Dedifferentiated amniotic fluid mesenchymal stem cell (primary cell): ENCODE data around the gene EXT2.

Experiments used
- DNase-seq: peaks from one replicate; pipeline ENCODE4 v3.0.0-alpha.2; 2016; ENCODE audit errors: extremely low spot score

The EXT2 gene

GRCh38 chr11:44095506-44096359, at the start of gene EXT2:
EXT2 (plus strand) TSS chr11:44095678; CDS start chr11:44107713, 12,035 bp downstream.
- peak; percentile 76 for DNase-seq

DNA sequence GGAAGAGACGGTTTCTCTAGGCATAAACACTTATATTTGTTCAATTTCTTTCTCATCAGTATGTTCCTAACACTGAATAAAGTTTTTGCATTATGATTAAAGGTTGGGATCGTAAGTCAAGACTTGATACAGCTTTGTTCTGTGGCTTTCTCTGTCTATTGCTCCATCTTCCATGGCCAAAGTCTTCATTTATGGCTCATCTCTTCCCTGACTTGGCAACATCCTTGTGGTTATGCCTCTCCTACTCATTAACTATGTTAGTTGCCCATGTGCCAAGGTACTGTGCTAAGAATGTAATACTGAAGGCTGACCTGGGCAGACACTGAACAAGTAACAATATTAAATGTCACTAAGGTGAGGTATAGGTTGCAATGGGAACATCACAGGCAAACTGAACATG, 49.3 kb upstream of the EXT2 start:
- no peak for DNase-seq

GRCh38 chr11:44047298-44047697, 48.2 kb upstream of the EXT2 start:
- DNase-seq, result no peak

DNA sequence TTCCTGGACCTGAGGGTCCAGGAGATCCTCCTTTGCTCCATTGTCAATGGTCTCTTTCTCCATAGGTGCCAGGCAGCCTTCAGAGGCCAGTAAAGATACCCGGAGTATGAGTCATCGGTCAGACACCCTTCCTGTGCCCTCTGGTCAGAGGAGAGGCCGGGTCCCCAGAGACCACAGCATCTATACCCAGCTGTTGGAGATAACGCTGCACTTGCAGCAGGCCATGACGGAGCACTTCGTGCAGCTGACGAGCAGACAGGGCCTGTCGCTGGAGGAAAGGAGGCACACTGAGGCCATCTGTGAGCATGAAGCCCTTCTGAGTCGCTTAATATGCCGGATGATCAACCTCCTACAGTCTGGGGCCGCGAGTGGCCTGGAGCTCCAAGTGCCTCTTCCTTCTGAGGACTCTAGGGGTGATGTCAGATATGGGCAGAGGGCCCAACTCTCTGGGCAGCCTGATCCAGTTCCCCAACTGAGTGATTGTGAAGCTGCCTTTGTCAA, 47.5 kb upstream of the EXT2 start, which contains the start of gene ACCSL:
ACCSL (plus strand) TSS at position 51 of the 501 bp plus-strand sequence; CDS start at position 107, 56 bp downstream.
- no peak for DNase-seq

- no peak for DNase-seq
These were observed 45.6 kb upstream of the EXT2 start for GRCh38 chr11:44049832-44050231.

DNA sequence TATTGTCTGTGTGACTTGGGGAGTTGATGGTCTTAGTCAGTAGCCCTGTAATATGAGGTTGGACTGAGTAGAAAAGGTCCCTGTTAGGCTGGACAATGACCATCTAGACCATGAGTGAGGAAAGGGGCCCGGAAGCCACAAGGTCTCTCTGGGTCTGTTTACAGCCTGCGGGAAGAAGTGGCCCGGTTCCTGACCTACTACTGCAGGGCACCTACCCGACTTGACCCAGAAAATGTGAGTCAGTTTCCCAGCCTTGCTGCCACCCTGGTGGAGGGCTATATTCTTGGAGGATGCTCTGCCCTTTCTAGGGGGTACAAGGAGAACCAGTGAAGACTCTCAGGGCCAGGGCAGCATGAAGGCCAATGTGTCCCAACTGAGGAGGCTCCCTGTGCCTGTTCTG, 44.3 kb upstream of the EXT2 start:
- DNase-seq, result no peak

GRCh38 chr11:44057340-44057739, 38.1 kb upstream of the EXT2 start:
- DNase-seq, result no peak

DNA sequence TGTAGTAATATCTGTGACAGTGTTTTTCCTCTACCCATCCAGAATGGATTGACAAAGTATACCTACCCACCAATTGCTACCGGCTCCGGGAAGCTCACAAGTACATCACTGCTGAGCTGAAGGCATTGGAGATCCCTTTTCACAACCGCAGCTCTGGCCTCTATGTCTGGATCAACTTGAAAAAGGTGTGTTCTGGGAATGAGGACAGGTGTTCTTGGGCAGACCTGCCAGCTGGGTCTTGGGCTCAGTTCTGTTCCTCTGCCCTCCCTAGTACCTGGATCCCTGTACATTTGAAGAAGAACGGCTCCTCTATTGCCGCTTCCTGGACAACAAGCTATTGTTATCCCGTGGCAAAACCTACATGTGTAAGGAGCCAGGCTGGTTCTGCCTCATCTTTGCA, 37.2 kb upstream of the EXT2 start:
- DNase-seq, result no peak

- DNase-seq, result no peak
These were observed 30.3 kb upstream of the EXT2 start for GRCh38 chr11:44065161-44065661.

DNA sequence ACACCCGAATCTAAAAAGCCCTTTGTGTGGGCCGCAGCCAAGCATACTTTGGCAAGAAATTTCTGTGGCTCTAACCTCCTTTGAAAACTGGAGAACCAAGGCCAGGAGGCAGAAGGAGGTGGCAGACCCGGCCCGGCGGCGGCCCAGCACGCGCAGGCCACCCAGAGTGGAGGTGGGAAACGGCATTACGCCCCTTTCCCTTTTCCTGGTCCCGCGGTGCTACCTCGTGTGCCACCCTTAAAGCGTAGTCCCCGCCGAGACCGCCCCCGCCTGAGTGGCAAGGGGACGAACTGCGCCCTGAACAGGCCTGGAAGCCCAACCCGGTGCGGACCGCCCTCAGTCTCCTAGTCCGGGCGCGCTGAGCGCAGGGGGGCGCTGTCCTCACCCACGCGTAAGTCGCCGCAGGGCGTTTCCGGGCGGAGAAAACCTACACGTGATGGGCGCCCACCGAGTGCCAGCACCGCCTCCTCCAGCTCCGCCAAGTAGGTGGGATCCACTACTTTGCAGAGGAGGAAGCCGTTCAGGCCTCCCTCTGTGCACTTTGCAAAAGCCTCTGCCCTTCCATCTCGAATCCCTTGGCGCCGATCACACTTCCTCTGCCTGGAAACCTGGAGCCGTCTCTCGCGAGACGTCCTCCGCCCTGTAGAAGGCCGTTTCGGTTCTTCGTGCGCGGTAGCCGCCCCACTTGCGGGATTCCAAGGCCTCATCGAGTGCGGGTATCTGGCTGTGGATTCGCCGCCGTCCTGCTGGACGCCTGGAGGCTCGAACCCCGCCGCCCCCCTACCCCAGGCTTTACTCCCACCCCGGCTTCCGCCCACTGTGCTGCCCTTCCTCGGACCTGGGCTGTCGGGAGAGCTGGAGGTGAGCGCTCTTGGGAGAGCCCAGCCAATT, 29.4 kb upstream of the EXT2 start, which contains the start of gene ACCS:
ACCS (plus strand) TSS at position 430 of the 891 bp plus-strand sequence. CDS start 1,358 bp downstream, outside the sequence.
- peak; percentile 82 for DNase-seq

DNA sequence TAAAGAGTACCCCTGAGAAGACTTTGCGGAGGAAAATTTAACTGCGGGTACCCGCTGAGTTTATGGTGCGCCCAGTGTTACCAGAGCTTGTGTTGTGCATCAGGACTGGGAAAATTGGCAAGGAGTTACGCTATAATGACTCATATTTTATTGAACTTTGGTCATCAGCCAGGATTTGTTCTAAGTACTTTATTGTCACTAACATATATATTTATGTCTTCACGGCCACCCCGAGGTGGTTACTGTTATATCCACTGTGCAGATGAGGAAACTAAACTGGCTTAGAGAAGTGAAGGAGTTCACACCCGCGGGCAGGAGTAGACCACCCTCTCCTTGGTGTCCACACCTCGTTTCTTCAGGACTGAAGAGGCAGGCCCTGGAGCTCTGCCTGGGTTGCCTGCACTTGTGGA, 28.7 kb upstream of the EXT2 start:
- DNase-seq, result peak; percentile 32

- no peak for DNase-seq
These were observed 28.2 kb upstream of the EXT2 start for GRCh38 chr11:44067266-44067665.

DNA sequence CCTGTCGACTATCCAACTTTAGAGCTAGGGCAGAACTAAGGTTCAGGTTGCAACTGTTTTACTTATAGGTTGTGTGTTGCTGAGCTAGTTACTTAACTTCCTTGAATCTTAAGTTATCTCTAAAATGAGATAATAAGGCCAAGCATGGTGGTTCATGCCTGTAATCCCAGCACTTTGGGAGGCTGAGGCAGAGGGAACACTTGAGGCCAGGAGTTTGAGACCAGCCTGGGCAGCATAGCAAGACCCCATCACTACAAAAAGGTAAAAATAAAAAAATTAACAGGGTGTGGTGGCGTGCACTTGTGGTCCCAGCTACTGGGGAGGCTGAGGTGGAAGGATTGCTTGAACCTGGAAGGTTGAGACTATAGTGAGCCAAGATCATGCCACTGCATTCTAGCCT, 27.3 kb upstream of the EXT2 start:
- no peak for DNase-seq

- DNase-seq, result no peak
These were observed 24.3 kb upstream of the EXT2 start for GRCh38 chr11:44071157-44071556.

DNA sequence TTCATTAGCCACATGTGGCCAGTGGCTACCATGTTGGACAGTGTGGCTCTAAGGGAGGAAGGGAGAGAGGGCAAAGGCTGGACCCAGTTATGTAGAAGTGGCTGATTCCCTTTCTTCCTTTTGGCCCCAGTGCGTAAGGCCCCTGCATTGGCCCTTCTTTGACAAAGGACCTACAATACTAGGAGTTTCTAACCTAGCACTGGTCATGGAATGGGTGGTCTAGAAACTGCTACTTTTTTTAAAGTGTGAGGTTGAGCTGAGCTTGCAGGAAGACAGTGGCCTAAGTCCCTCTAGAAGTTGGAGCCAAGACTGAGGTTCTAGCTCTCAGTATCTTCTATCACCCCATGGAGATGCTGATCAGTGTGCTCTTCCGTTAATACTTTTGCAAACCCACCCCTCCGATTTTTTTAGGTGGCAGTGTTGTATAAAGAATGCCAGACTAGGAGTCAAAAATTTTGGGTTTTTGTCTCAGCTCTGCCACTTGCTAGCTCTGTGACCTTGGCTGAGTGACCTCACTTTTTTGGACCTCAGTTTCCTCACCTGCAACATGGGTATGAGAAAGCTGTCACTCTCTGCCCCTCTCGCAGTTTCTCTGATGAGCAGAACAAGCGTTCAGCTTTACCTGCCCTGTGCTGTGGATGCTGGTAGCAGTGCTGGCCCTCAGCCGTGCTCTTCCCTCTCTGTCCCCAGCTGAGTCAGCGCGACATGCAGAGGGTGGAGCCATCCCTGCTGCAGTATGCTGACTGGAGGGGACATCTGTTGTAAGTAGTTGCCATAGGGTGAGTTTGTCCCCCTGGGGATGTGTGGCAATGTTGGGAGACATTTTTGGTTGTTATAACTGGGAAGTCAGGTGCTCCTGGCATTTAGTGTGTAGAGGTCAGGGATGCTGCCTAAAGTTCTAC, 22.5 kb upstream of the EXT2 start:
- DNase-seq, result no peak

DNA sequence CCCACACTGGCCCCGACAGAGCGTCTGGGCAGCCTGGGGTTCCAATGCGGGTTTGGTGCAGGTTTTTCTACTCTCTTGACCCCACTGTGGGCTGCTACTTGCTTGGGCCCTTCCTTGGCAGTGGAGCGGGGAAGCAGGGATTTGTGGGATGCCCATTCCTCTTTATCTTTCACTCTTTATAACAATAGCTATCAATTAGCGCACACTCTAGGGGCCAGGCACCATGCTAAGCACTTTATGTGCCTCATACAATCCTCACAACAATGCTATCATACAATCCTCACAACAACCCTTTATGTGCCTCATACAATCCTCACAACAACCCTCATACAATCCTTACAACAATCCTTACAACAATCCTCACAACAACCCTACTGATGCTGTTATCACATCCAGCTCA, 16.7 kb upstream of the EXT2 start:
- DNase-seq, result no peak

- no peak for DNase-seq
These were observed 16.1 kb upstream of the EXT2 start for GRCh38 chr11:44079376-44079775.

- no peak for DNase-seq
These were observed 14.5 kb upstream of the EXT2 start for GRCh38 chr11:44080951-44081350.

GRCh38 chr11:44082645-44083044, 12.8 kb upstream of the EXT2 start:
- DNase-seq, result no peak

DNA sequence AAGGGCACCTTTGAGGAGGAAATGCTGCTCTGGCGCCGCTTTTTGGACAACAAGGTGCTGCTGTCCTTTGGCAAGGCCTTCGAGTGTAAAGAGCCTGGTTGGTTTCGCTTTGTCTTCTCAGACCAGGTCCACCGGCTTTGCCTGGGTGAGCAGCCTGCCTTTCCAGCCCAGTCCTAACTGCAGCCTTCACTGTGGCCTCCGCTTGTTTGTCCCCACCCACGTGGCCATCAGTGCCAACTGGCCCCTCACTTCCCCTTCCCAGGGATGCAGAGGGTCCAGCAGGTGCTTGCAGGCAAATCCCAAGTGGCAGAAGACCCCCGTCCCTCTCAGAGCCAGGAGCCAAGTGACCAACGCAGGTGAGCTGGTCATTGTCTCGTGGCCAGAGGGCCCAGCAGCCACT, 12.0 kb upstream of the EXT2 start:
- DNase-seq, result no peak

DNA sequence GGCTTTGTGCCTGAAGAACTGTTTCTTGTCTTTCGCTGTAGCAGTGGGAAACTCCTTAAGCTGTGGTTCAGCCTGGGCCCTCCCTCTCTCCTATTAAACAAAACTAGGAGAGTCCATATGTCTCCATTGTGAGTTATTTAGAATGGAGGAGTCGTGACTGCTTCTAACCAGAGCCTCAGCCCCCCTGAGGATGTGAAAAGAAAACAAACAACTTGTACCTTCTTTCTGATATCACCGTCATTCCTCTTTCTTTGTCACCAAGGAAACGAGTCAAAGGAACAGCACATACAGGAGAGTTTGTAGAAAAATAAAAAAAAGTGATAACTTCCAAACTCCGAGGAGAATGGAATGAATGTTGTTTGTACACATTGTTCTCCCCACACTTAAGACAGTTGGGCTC, 11.6 kb upstream of the EXT2 start:
- no peak for DNase-seq
